AG09319 (cell line): ENCODE data around the gene TBC1D9.

Experiments used
- DNase-seq: peaks from one replicate; pipeline ENCODE4 v3.0.0-alpha.2; 2010; ENCODE audit warnings: low read depth; ENCODE audit errors: extremely low read depth
- TF ChIP-seq, protein P1 (sequence below): IDR thresholded peaks from 2 replicates; pipeline ENCODE4 v1.5.1; 2011; ENCODE audit warnings: low read depth, mild to moderate bottlenecking, inconsistent platforms, low read length, moderate library complexity

Gene TBC1D9

DNA sequence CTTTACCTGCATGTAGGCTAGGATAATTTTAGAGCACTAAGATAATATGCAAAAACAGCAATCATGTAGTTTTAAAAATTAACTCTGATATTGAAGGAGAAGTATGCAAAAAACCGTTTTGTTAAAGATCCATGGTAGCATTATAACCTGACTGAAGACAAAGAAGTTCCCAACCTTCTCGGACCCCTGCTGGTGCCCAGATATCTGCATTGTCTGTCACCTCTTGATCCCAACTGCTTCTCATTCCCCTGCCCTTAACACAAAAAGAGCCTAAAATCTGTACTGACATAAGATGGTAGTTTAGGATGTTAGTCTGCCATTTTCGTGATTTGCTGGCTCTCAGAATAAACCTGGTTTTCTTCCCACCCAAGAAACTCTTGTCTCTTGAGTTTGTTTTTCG lies 125.9 kb downstream of the TBC1D9 start:
- TF ChIP-seq, protein P1, sequence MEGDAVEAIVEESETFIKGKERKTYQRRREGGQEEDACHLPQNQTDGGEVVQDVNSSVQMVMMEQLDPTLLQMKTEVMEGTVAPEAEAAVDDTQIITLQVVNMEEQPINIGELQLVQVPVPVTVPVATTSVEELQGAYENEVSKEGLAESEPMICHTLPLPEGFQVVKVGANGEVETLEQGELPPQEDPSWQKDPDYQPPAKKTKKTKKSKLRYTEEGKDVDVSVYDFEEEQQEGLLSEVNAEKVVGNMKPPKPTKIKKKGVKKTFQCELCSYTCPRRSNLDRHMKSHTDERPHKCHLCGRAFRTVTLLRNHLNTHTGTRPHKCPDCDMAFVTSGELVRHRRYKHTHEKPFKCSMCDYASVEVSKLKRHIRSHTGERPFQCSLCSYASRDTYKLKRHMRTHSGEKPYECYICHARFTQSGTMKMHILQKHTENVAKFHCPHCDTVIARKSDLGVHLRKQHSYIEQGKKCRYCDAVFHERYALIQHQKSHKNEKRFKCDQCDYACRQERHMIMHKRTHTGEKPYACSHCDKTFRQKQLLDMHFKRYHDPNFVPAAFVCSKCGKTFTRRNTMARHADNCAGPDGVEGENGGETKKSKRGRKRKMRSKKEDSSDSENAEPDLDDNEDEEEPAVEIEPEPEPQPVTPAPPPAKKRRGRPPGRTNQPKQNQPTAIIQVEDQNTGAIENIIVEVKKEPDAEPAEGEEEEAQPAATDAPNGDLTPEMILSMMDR: no peak
- no peak for DNase-seq

GRCh38 chr4:140628016-140628415 lies 128.2 kb downstream of the TBC1D9 start:
- no peak for DNase-seq
- TF ChIP-seq, protein P1: no peak

GRCh38 chr4:140626661-140627376 lies 129.4 kb downstream of the TBC1D9 start:
- TF ChIP-seq, protein P1: peak; percentile 16
- DNase-seq: no peak

DNA sequence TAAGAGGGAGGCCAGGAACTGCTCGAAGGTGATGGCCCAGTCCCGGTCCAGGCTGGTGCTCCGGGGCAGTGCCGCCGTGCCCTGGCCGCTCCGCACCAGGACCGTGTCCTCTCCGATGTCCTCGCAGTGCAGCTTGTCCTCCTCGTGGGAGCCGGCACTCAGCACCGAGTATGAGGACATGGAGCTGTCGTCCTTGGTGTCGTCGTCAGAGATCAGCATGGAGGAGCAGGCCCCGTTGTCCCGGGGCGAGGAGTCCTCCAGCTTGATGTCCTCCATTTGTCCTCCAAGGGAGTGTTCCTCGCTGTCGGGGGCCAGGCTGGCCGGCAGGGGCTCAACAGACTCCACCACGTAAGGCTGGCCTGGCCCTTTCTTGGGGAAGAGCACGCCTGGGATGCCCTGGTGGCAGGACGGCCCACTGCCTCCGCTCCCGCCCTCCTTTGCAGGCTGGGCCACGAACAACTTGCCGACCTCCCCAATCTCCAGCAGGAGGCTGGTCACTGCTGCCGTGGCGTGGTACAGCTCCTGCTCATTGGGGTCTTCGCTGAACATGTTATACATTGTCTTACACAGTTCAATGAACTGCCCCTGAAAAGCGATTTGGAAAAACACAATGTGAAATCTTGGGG lies 133.7 kb downstream of the TBC1D9 start:
- TF ChIP-seq, protein P1: no peak

DNA sequence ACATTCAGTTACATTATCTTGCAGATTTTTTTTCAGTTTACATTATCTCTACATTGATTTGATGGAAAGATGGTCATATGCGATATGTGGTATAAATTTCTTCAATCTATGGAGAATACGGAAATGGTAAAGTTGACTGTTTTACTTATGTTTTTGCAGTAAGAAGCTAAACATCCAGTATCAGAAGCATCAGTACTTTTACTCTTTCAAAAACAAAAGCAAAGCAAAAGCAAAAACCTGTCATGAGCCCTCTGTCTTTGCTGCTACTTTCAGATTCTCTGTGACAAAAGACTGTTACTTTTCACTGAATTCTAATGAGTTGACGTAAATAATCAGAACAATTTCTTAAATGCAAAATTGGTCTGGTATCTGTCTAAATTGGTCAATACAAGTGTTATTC lies 135.0 kb downstream of the TBC1D9 start:
- TF ChIP-seq, protein P1: no peak
- no peak for DNase-seq

More for the DNA sequence above, 133.7 kb downstream of the TBC1D9 start:
- DNase-seq: no peak

DNA sequence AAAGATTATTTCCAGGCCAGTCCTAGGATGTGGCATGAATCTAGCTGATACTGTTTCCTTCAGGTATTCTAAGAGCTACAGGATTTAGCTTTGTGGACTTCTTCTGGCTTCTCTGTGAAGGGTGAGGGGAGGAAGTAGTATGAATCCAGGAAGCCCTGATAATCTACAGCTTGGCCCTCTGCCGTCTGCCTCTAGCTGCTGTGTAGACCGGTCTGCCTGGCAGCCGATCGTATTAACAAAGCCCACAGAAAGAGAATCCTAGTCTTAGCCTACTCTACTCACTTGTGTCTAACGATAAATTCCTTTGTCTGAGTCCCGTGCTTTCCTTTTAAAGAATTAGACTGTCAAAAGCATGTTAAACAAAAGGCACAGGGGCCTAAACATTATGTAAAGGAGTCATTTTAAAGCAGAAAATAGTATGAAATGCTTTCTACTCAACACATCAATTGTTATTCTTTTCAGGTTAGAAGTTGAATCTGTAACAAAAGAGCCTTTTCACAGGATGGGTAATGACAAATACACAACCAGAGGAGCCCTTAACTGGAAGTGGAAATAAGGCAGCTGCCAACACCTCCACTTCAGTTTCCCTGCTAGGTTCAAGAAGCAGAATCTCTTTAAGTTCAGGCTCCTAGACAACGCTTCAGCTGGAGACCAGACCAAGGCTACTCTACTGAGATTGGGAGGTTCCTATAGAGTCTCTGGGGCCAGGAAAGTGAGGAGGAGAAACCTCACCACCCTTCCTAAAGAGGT lies 138.5 kb downstream of the TBC1D9 start:
- TF ChIP-seq, protein P1: no peak
- no peak for DNase-seq

- DNase-seq: no peak
- TF ChIP-seq, protein P1: no peak
Observed at GRCh38 chr4:140615451-140615850, 140.7 kb downstream of the TBC1D9 start.
